ENCODE data around the gene MAPKAP1.
"Not testable (repeated sequence)": the region's sequence is repeated elsewhere in the genome, so short reads cannot be mapped to it uniquely, and the experiment has no call there.

MAPKAP1 gene

GRCh38 chr9:125411171-125411756 lies 295.7 kb downstream of the MAPKAP1 start:
- DNase-seq (ENCODE audit: low read depth): no peak

- DNase-seq (ENCODE audit: low read depth): no peak
Measured at GRCh38 chr9:125410522-125410894, 296.5 kb downstream of the MAPKAP1 start.

GRCh38 chr9:125409637-125410521 lies 297.1 kb downstream of the MAPKAP1 start:
- DNase-seq (ENCODE audit: low read depth): no peak

GRCh38 chr9:125409217-125409636 lies 297.8 kb downstream of the MAPKAP1 start:
- DNase-seq (ENCODE audit: low read depth): no peak

GRCh38 chr9:125407974-125408900 lies 298.8 kb downstream of the MAPKAP1 start:
- DNase-seq (ENCODE audit: low read depth): no peak

- DNase-seq (ENCODE audit: low read depth): no peak
Measured at GRCh38 chr9:125407432-125407973, 299.5 kb downstream of the MAPKAP1 start.

- DNase-seq (ENCODE audit: low read depth): no peak
Measured at GRCh38 chr9:125406810-125407087, 300.3 kb downstream of the MAPKAP1 start.

GRCh38 chr9:125405938-125406809 lies 300.8 kb downstream of the MAPKAP1 start:
- DNase-seq (ENCODE audit: low read depth): no peak

- DNase-seq (ENCODE audit: low read depth): no peak
Measured at GRCh38 chr9:125404733-125405132, 302.3 kb downstream of the MAPKAP1 start.

GRCh38 chr9:125400725-125401716 lies 306.0 kb downstream of the MAPKAP1 start:
- no peak for DNase-seq (ENCODE audit: low read depth)

- DNase-seq (ENCODE audit: low read depth): not testable (repeated sequence)
Measured at GRCh38 chr9:125400232-125400631, 306.8 kb downstream of the MAPKAP1 start.

- DNase-seq (ENCODE audit: low read depth): no peak
Measured at GRCh38 chr9:125399666-125400065, 307.3 kb downstream of the MAPKAP1 start.

- no peak for DNase-seq (ENCODE audit: low read depth)
Measured at GRCh38 chr9:125399165-125399564, 307.8 kb downstream of the MAPKAP1 start.

GRCh38 chr9:125398243-125398642 lies 308.8 kb downstream of the MAPKAP1 start:
- DNase-seq (ENCODE audit: low read depth): no peak

- DNase-seq (ENCODE audit: low read depth): no peak
Measured at GRCh38 chr9:125397736-125398135, 309.3 kb downstream of the MAPKAP1 start.

- DNase-seq (ENCODE audit: low read depth): no peak
Measured at GRCh38 chr9:125396799-125397198, 310.2 kb downstream of the MAPKAP1 start.

GRCh38 chr9:125393426-125393825 lies 313.6 kb downstream of the MAPKAP1 start:
- DNase-seq (ENCODE audit: low read depth): no peak

- DNase-seq (ENCODE audit: low read depth): no peak
Measured at GRCh38 chr9:125391704-125392103, 315.3 kb downstream of the MAPKAP1 start.

GRCh38 chr9:125388978-125389377 lies 318.0 kb downstream of the MAPKAP1 start:
- no peak for DNase-seq (ENCODE audit: low read depth)

- no peak for DNase-seq (ENCODE audit: low read depth)
Measured at GRCh38 chr9:125387861-125388524, 319.0 kb downstream of the MAPKAP1 start.

Data from GM04503 (cell line).